ENCODE measurements around the gene PPM1L. TPM values are rescaled to one million over a fixed set of nuclear protein-coding genes. Genes with fewer than 3 reads are reported as not detected.
A peak's percentile ranks its signal among the peaks of the same experiment; 100 is the strongest.

Gene PPM1L
- total RNA-seq, 1 donor from 2014 or later: 12.2 TPM

DNA sequence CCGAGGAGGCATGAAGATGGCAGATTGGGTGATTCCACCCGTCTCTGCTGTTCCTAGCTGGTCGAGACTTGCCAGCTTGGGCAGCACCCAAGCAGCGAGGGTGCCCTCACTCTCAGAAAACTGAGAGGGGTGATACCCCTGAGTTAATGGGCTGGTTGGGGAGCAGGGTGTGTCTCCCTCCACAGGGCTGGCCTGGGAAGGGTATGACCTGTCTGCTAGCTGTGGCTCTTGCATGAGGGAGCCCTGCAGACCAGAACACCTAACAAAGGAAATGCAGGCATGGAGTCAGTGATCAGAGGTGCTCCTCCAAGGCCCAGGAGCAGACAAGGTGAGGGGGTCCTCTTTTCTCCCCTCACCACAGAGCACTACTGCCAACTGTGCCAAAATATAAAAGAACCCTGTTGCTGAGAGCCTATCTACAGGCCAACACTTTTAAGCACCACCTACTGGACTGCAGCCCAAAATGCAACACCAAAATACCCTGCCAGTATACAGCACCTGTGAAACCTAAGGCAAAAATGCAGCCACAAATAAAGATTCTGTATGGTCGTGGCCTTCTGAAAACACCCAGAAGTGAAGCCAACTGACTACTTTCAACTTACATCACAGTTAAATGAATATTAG, 35.8 kb upstream of the PPM1L start:
- Mint-ChIP-seq H3K36me3 (ENCODE audit: low read depth, unreplicated experiment) (no peaks in the 10 kb centered on the region), H3K4me3 (ENCODE audit: unreplicated experiment) (no peak overlapping the region), H3K9me3 (ENCODE audit: unreplicated experiment) (no peaks in the 10 kb centered on the region), H3K27me3 (ENCODE audit: unreplicated experiment) (no peaks in the 10 kb centered on the region), H3K4me1 (ENCODE audit: unreplicated experiment) (no peaks in the 10 kb centered on the region), H3K27ac (ENCODE audit: unreplicated experiment) (no peak overlapping the region)
- TF ChIP-seq, protein P1, sequence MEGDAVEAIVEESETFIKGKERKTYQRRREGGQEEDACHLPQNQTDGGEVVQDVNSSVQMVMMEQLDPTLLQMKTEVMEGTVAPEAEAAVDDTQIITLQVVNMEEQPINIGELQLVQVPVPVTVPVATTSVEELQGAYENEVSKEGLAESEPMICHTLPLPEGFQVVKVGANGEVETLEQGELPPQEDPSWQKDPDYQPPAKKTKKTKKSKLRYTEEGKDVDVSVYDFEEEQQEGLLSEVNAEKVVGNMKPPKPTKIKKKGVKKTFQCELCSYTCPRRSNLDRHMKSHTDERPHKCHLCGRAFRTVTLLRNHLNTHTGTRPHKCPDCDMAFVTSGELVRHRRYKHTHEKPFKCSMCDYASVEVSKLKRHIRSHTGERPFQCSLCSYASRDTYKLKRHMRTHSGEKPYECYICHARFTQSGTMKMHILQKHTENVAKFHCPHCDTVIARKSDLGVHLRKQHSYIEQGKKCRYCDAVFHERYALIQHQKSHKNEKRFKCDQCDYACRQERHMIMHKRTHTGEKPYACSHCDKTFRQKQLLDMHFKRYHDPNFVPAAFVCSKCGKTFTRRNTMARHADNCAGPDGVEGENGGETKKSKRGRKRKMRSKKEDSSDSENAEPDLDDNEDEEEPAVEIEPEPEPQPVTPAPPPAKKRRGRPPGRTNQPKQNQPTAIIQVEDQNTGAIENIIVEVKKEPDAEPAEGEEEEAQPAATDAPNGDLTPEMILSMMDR (IDR thresholded peaks at IDR 0.05; ENCODE audit: unreplicated experiment): peak; percentile 15
- no peak for DNase-seq (ENCODE audit: low spot score)

DNA sequence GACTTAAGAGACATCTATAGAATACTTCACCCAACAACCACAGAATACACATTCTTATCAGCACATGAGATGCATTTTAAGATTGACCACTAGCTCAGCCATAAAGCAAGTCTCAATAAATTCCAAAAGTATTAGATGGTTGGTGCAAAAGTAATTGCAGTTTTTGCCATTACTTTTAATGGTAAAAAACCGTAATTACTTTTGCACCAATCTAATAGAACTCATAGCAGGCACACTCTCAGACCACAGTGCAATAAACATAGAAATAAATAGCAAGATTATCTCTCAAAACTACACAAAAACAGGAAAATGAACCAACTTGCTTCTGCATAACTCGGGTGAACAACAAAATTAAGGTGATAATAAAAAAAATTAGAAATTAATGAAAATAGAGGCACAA, 33.7 kb upstream of the PPM1L start:
- TF ChIP-seq, protein P1 (IDR thresholded peaks at IDR 0.05; ENCODE audit: unreplicated experiment): no peak
- no peak for DNase-seq (ENCODE audit: low spot score)
- Mint-ChIP-seq H3K4me3 (ENCODE audit: unreplicated experiment) (no peak overlapping the region), H3K9me3 (ENCODE audit: unreplicated experiment) (no peaks in the 10 kb centered on the region), H3K27ac (ENCODE audit: unreplicated experiment) (no peak overlapping the region), H3K4me1 (ENCODE audit: unreplicated experiment) (no peaks in the 10 kb centered on the region), H3K36me3 (ENCODE audit: low read depth, unreplicated experiment) (no peaks in the 10 kb centered on the region), H3K27me3 (ENCODE audit: unreplicated experiment) (no peaks in the 10 kb centered on the region)

DNA sequence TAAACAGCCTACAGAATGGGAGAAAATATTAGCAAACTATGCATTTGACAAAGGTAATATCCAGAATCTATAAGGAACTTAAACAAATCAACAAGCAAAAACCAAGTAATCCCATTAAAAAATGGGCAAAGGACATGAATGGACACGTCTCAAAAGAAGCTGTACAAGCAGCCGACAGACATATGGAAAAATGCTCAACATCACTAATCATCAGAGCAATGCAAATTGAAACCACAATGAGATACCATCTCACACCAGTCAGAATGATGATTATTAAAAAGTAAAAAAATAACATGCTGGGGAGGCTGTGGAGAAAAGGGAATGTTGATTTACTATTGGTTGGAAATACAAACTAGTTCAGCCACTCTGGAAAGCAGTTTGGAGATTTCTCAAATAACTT, 30.7 kb upstream of the PPM1L start:
- Mint-ChIP-seq H3K4me3 (ENCODE audit: unreplicated experiment) (no peak overlapping the region), H3K4me1 (ENCODE audit: unreplicated experiment) (peaks cover 3% of the 10 kb centered on the region), H3K36me3 (ENCODE audit: low read depth, unreplicated experiment) (no peaks in the 10 kb centered on the region), H3K27me3 (ENCODE audit: unreplicated experiment) (no peaks in the 10 kb centered on the region), H3K9me3 (ENCODE audit: unreplicated experiment) (no peaks in the 10 kb centered on the region), H3K27ac (ENCODE audit: unreplicated experiment) (no peak overlapping the region)
- no peak for DNase-seq (ENCODE audit: low spot score)
- TF ChIP-seq, protein P1 (IDR thresholded peaks at IDR 0.05; ENCODE audit: unreplicated experiment): no peak

DNA sequence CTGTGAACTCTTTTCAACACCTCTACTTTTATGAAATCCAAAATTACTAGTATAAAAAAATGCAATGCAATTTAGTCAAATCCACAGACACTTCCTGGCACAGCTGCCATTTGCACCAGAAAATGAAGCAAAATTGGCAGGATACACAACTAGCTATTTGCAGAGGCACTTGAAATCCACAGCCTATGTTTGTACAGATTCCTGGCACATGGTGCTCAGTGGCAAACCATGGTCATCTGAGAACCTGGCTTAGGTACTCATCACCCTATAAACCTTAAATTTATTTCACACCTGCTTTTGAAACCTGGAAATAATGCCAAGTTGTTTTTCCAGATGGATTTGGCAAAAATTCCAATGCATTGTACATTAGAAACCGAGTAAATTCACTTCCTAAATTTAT, 20.2 kb upstream of the PPM1L start:
- TF ChIP-seq, protein P1 (IDR thresholded peaks at IDR 0.05; ENCODE audit: unreplicated experiment): no peak
- H3K4me3 Mint-ChIP-seq (ENCODE audit: unreplicated experiment): no peak overlapping the region
- no peak for DNase-seq (ENCODE audit: low spot score)
- no peak overlapping the region for H3K27ac Mint-ChIP-seq (ENCODE audit: unreplicated experiment)
- peaks cover 23% of the 10 kb centered on the region for H3K4me1 Mint-ChIP-seq (ENCODE audit: unreplicated experiment)
- no peaks in the 10 kb centered on the region for H3K9me3 Mint-ChIP-seq (ENCODE audit: unreplicated experiment)
- H3K36me3 Mint-ChIP-seq (ENCODE audit: low read depth, unreplicated experiment): no peaks in the 10 kb centered on the region
- H3K27me3 Mint-ChIP-seq (ENCODE audit: unreplicated experiment): no peaks in the 10 kb centered on the region

DNA sequence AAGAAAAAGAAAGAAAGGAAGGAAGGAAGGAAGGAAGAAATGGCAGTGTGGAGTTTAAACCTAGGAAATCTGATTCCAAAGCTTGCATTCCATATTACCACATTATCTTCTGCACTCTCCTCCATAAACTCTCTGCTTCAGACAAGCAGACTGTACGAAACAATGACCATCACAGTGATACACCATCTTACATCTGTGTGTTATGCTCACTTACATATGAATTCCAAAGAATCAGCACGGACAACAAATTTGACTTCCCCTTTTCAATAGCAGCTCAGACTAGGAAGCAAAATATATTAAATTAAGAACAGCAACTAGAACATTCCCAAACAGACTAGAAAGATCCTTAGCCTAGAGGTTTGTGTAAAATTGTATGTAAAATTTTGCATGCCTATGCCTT, 18.0 kb upstream of the PPM1L start:
- TF ChIP-seq, protein P1 (IDR thresholded peaks at IDR 0.05; ENCODE audit: unreplicated experiment): no peak
- H3K27ac Mint-ChIP-seq (ENCODE audit: unreplicated experiment): no peak overlapping the region

More for the DNA sequence above, 18.0 kb upstream of the PPM1L start:
- H3K4me3 Mint-ChIP-seq (ENCODE audit: unreplicated experiment): no peak overlapping the region
- no peaks in the 10 kb centered on the region for H3K36me3 Mint-ChIP-seq (ENCODE audit: low read depth, unreplicated experiment)
- DNase-seq (ENCODE audit: low spot score): no peak
- peaks cover 27% of the 10 kb centered on the region for H3K4me1 Mint-ChIP-seq (ENCODE audit: unreplicated experiment)
- H3K9me3 Mint-ChIP-seq (ENCODE audit: unreplicated experiment): no peaks in the 10 kb centered on the region
- H3K27me3 Mint-ChIP-seq (ENCODE audit: unreplicated experiment): no peaks in the 10 kb centered on the region

Measured in endothelial cell (in vitro differentiated cells).